K562 (cell line): Measurements from ENCODE around the gene PIK3CD. TPM values are rescaled to one million over a fixed set of nuclear protein-coding genes. Genes with fewer than 3 reads are reported as not detected.
A peak's percentile ranks its signal among the peaks of the same experiment; 100 is the strongest.

Experiments
- ATAC-seq: fragments of 200-7000 bp; cut with Tn5 transposase; 3 replicates; pipeline ENCODE4 v1.9.1; 2020; ENCODE audit warnings: moderate library complexity
- BruUV-seq: library from RNA; stranded (reverse); fragments of 400-500 nt; replicated peaks from 2 replicates; lab custom pipeline; 2021; lab: Mats Ljungman, UMichigan
- CTCF ChIA-PET: fragments of 300-600 bp; formaldehyde crosslinking; extraction: SDS; loops from one replicate; lab custom pipeline; 2021; ENCODE audit warnings: low intra/inter-chr PET ratio; lab: Yijun Ruan, JAX
- POLR2A ChIA-PET: fragments of 300-600, 350-650 bp; sonication (Branson Sonifier 250); formaldehyde crosslinking; extraction: SDS; loops from one replicate; lab custom pipeline; 2021; ENCODE audit warnings: antibody characterized with exemption, inconsistent platforms; lab: Yijun Ruan, JAX
- DNase-seq, 4 experiments: peaks; one replicate each; pipeline versions ENCODE4 v3.0.0 to v3.0.0-alpha.2; 2011 to 2018; ENCODE audit warnings: low spot score in 3 of 4, mixed read lengths in 3 of 4; ENCODE audit errors: extremely low read depth in 1 of 4
- FAIRE-seq: peaks from 2 replicates; lab custom pipeline; 2011; peaks lifted over from hg19 to GRCh38; lab: Jason Lieb, UNC
- H2AFZ ChIP-seq: 2 replicates; pipeline ENCODE4 v1.6.0; 2011; ENCODE audit warnings: low read depth, low read length, control low read depth, inconsistent platforms
- H3K27ac ChIP-seq: fragments of 200-600 bp; 3 replicates; pipeline ENCODE4 v1.8.0; 2011; ENCODE audit warnings: low read depth, mild to moderate bottlenecking, control low read depth, inconsistent platforms, low read length, moderate library complexity, mixed read lengths; ENCODE audit errors: extremely low read depth
- H3K27me3 ChIP-seq, 2 experiments: fragments of 300-600 bp in 1 of 2; 2 replicates in 1 of 2; 3 replicates in 1 of 2; pipeline versions ENCODE4 v1.6.0 to v1.8.0; 2011; ENCODE audit warnings: inconsistent platforms in 2 of 2, low read length in 2 of 2, mild to moderate bottlenecking in 1 of 2, mixed read lengths in 1 of 2, moderate library complexity in 1 of 2; ENCODE audit not compliant: control insufficient read depth in 2 of 2, insufficient read depth in 2 of 2
- H3K36me3 ChIP-seq: fragments of 300-600 bp; 3 replicates; pipeline ENCODE4 v1.8.0; 2011; ENCODE audit warnings: mild to moderate bottlenecking, low read length, inconsistent platforms; ENCODE audit not compliant: control insufficient read depth, insufficient read depth
- H3K4me1 ChIP-seq, 2 experiments: fragments of 200-600 bp in 1 of 2; replicated peaks in 1 of 2; 2 replicates in 1 of 2; 3 replicates in 1 of 2; pipeline versions ENCODE4 v1.5.1 to v1.8.0; 2011; ENCODE audit warnings: inconsistent platforms in 2 of 2, low read length in 2 of 2, mild to moderate bottlenecking in 1 of 2, mixed read lengths in 1 of 2, moderate library complexity in 1 of 2; ENCODE audit not compliant: control insufficient read depth in 2 of 2, insufficient read depth in 2 of 2
- H3K4me2 ChIP-seq: 2 replicates; pipeline ENCODE4 v1.6.1; 2011; ENCODE audit warnings: low read length, control low read depth, inconsistent platforms, mixed read lengths; ENCODE audit not compliant: insufficient read depth
- H3K4me3 ChIP-seq: fragments of 200-600 bp; sonication (generic), shearing (Covaris generic); 2 replicates; pipeline ENCODE4 v1.5.1; 2016; ENCODE audit warnings: control low read depth, inconsistent platforms
- H3K79me2 ChIP-seq: fragments of 200-600 bp; 3 replicates; pipeline ENCODE4 v1.8.0; 2011; ENCODE audit warnings: low read length, inconsistent platforms; ENCODE audit not compliant: control insufficient read depth, insufficient read depth
- H3K9ac ChIP-seq, 2 experiments: 2 replicates each; pipeline versions ENCODE4 v1.6.0 to v1.6.1; 2011; ENCODE audit warnings: low read depth in 2 of 2, low read length in 2 of 2, control low read depth in 1 of 2, inconsistent platforms in 1 of 2, mild to moderate bottlenecking in 1 of 2, mixed read lengths in 1 of 2; ENCODE audit not compliant: insufficient read depth in 1 of 2
- H3K9me1 ChIP-seq: one replicate; pipeline ENCODE4 v1.6.0; 2011; ENCODE audit warnings: inconsistent platforms, mild to moderate bottlenecking, low read length, moderate library complexity; ENCODE audit not compliant: control insufficient read depth, insufficient read depth
- H3K9me3 ChIP-seq: replicated peaks from 2 replicates; pipeline ENCODE4 v1.5.1; 2011; ENCODE audit warnings: low read depth, low read length, inconsistent platforms; ENCODE audit not compliant: control insufficient read depth, insufficient read depth
- H4K20me1 ChIP-seq: replicated peaks from 2 replicates; pipeline ENCODE4 v1.6.1; 2011; ENCODE audit warnings: low read length, inconsistent platforms, mixed read lengths; ENCODE audit not compliant: control insufficient read depth, insufficient read depth
- WGBS: fragments of 100-300 bp; shearing (Covaris generic); methylation state at CpG from one replicate; pipeline ENCODE4 v1.1.6; 2016; ENCODE audit warnings: low coverage, mixed read lengths; ENCODE audit not compliant: insufficient coverage; ENCODE audit errors: missing lambda C conversion rate; 5-methylcytosine and 5-hydroxymethylcytosine counted together
- in situ Hi-C: fragments of 300-500 bp; cut with MboI; formaldehyde crosslinking; loops from 4 replicates; pipeline ENCODE4 v1.15.0; 2018; ENCODE audit warnings: inconsistent platforms, mixed read lengths
- intact Hi-C: fragments of 100-400 bp; cut with micrococcal nuclease; formaldehyde crosslinking; loops from 2 replicates; pipeline ENCODE4 v1.14.2; 2022
- polyA plus RNA-seq, 8 experiments: library from polyadenylated mRNA; depleted of rRNA in 4 of 8; stranded (reverse) in 5 of 8; unstranded in 3 of 8; fragments of >200 nt; fragmentation: Nextera tagmentation in 2 of 8; fragmentation: Illumina TruSeq in 1 of 8; extraction: Ambion mirVana in 2 of 8; extraction: Trizol in 1 of 8; gene quantifications; 2 replicates each; pipeline versions ENCODE4 v1.2.1 to v1.2.3, GENCODE V29; 2011 to 2014; ENCODE audit warnings: inconsistent platforms in 1 of 8, missing spikeins in 1 of 8
- total RNA-seq, 7 experiments: library from RNA; depleted of rRNA in 6 of 7; stranded (reverse); fragments of >200 nt in 6 of 7; fragmentation: Illumina TruSeq in 2 of 7; extraction: Trizol in 2 of 7; gene quantifications; 2 replicates each; pipeline versions ENCODE4 v1.2.1 to v1.2.3, GENCODE V29; 2011 to 2021; ENCODE audit warnings: low replicate concordance in 1 of 7
- TF ChIP-seq, protein P1 (sequence below): fragments of 450-650 bp; formaldehyde crosslinking; IDR thresholded peaks from 2 replicates; pipeline ENCODE4 v1.4.0; 2022; ENCODE audit warnings: missing genetic modification characterization
- TF ChIP-seq, protein P2 (sequence below): fragments of 250-450 bp; sonication (Bioruptor Pico); IDR thresholded peaks from 2 replicates; pipeline ENCODE4 v1.4.0; 2020

PIK3CD gene
- total and polyA plus RNA-seq, 9 of the 15 experiments (the other 6 are each of a cell fraction or from before 2014, with no cell fraction given), result 1.8 to 20.8 (median 7.2) TPM

DNA sequence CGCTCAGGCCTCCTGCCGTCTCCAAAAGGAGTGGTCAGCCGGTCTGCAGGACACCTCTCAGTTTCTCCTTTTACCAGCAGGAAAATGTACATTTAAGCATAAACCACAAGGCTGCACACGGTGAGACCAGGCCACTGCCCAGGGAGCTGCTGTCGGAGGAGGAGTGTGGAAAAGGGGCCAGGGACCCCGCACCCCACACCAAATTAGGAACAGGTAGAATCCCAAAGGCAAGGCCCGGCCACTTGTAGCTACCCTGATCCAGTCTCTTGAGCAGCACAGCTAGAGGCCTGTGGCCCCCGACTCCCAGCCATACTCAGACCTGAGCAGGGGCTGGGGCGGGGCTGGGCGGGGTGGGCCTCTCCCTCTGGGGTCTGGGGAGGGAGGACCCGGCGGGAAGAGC is 78.0 kb downstream of the PIK3CD start:
- H3K27ac ChIP-seq, result no peak overlapping the region
- WGBS, result 93% methylated on average over 10 of the region's 12 CpGs
- H3K9ac ChIP-seq, result peak overlapping the region in 1 of 2 experiments; percentile 38; a peak in 1 of 4 replicates
- FAIRE-seq, result no peak
- peaks cover 0 to 14% of the 10 kb centered on the region in 2 experiments; a peak in 2 of 5 replicates for H3K4me1 ChIP-seq
- H3K79me2 ChIP-seq, result no peaks in the 10 kb centered on the region
- no peaks in the 10 kb centered on the region for H3K27me3 ChIP-seq
- CTCF ChIA-PET, result no interaction called here
- H3K4me3 ChIP-seq, result no peak overlapping the region
- no peaks in the 10 kb centered on the region for H4K20me1 ChIP-seq
- H3K36me3 ChIP-seq, result peaks cover 73% of the 10 kb centered on the region; the same call in 2 of the 3 replicates
- no peak overlapping the region for H3K4me2 ChIP-seq
- POLR2A ChIA-PET, result interaction anchor here (0.9 to 1.5 kb wide), 3 partner anchors 9 to 102 kb away, joined by 3 to 10 read pairs (median 3); no protein-coding TSS in a partner anchor
- DNase-seq, result no peak
- intact Hi-C loops, result no loop called here
- TF ChIP-seq, protein P1, sequence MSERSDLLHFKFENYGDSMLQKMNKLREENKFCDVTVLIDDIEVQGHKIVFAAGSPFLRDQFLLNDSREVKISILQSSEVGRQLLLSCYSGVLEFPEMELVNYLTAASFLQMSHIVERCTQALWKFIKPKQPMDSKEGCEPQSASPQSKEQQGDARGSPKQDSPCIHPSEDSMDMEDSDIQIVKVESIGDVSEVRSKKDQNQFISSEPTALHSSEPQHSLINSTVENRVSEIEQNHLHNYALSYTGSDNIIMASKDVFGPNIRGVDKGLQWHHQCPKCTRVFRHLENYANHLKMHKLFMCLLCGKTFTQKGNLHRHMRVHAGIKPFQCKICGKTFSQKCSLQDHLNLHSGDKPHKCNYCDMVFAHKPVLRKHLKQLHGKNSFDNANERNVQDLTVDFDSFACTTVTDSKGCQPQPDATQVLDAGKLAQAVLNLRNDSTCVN (CRISPR knock-in tag), result no peak
- TF ChIP-seq, protein P2, sequence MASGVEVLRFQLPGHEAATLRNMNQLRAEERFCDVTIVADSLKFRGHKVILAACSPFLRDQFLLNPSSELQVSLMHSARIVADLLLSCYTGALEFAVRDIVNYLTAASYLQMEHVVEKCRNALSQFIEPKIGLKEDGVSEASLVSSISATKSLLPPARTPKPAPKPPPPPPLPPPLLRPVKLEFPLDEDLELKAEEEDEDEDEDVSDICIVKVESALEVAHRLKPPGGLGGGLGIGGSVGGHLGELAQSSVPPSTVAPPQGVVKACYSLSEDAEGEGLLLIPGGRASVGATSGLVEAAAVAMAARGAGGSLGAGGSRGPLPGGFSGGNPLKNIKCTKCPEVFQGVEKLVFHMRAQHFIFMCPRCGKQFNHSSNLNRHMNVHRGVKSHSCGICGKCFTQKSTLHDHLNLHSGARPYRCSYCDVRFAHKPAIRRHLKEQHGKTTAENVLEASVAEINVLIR, result no peak
- no peak for ATAC-seq
- in situ Hi-C loops, result no loop called here
- H3K9me3 ChIP-seq, result no peaks in the 10 kb centered on the region; the same call in 1 of the 2 replicates
- H3K9me1 ChIP-seq, result no peaks in the 10 kb centered on the region
- BruUV-seq, result no TSS peak
- no peak overlapping the region for H2AFZ ChIP-seq
